A673 (cell line): ENCODE measurements around the gene UBASH3A. TPM values are rescaled to one million over a fixed set of nuclear protein-coding genes. Genes with fewer than 3 reads are reported as not detected.

Source experiments
- BruUV-seq: library from RNA; stranded (reverse); fragments of 400-500 nt; replicated peaks from 2 replicates; lab custom pipeline; 2021; lab: Mats Ljungman, UMichigan
- CTCF ChIA-PET: fragments of 300-600 bp; sonication (Branson Sonifier 250); formaldehyde crosslinking; loops from one replicate; lab custom pipeline; 2022; ENCODE audit warnings: antibody characterized with exemption; lab: Charles Lee
- POLR2A ChIA-PET: fragments of 300-600 bp; sonication (Branson Sonifier 250); formaldehyde crosslinking; loops from one replicate; lab custom pipeline; 2022; ENCODE audit warnings: antibody characterized with exemption; ENCODE audit not compliant: low non-redundant PET; lab: Charles Lee
- DNase-seq: peaks from one replicate; pipeline ENCODE4 v3.0.0-alpha.2; 2015; ENCODE audit warnings: low spot score
- H3K27ac ChIP-seq: fragments of 200-600 bp; sonication (generic); 2 replicates; pipeline ENCODE4 v1.5.1; 2016; ENCODE audit warnings: mixed run types, low read depth, mild to moderate bottlenecking, mixed read lengths, antibody characterized with exemption, low read length; ENCODE audit not compliant: poor library complexity, severe bottlenecking
- H3K27me3 ChIP-seq: fragments of 200-600 bp; sonication (generic); replicated peaks from 2 replicates; pipeline ENCODE4 v1.6.1; 2017; ENCODE audit warnings: mixed run types, low read depth, mild to moderate bottlenecking, mixed read lengths, antibody characterized with exemption, low read length; ENCODE audit not compliant: insufficient read depth, poor library complexity
- H3K36me3 ChIP-seq: fragments of 200-600 bp; sonication (generic); 2 replicates; pipeline ENCODE4 v1.6.1; 2016; ENCODE audit warnings: mixed run types, mild to moderate bottlenecking, mixed read lengths, antibody characterized with exemption, low read length; ENCODE audit not compliant: insufficient read depth, poor library complexity, severe bottlenecking
- H3K4me1 ChIP-seq: fragments of 200-600 bp; sonication (generic); 2 replicates; pipeline ENCODE4 v1.6.1; 2017; ENCODE audit warnings: mixed run types, mild to moderate bottlenecking, mixed read lengths, antibody characterized with exemption, low read length; ENCODE audit not compliant: insufficient read depth, poor library complexity, severe bottlenecking
- H3K4me3 ChIP-seq: fragments of 200-600 bp; sonication (generic); 2 replicates; pipeline ENCODE4 v1.5.1; 2016; ENCODE audit warnings: low read depth, mixed run types, mild to moderate bottlenecking, mixed read lengths, low read length; ENCODE audit not compliant: poor library complexity, severe bottlenecking
- H3K9me3 ChIP-seq: fragments of 200-600 bp; sonication (generic); 2 replicates; pipeline ENCODE4 v1.6.1; 2016; ENCODE audit warnings: mixed run types, low read depth, mild to moderate bottlenecking, mixed read lengths, antibody characterized with exemption, low read length; ENCODE audit not compliant: poor library complexity, severe bottlenecking
- EZH2 ChIP-seq: fragments of 200-600 bp; sonication (generic); IDR thresholded peaks from 2 replicates; pipeline ENCODE4 v1.6.1; 2017; ENCODE audit warnings: borderline replicate concordance, low read depth, mild to moderate bottlenecking, mixed read lengths, antibody characterized with exemption, low read length; ENCODE audit not compliant: poor library complexity, severe bottlenecking
- intact Hi-C: fragments of 100-400 bp; cut with micrococcal nuclease; formaldehyde crosslinking; loops from one replicate; pipeline ENCODE4 v1.10.0; 2022; ENCODE audit not compliant: unreplicated experiment
- total RNA-seq: library from RNA; stranded (reverse); gene quantifications from 2 replicates; pipeline ENCODE4 v1.2.3, GENCODE V29; 2021
- TF ChIP-seq, protein P1 (sequence below): fragments of 300-800, 200-600 bp; sonication (generic); conservative IDR thresholded peaks from 2 replicates; pipeline ENCODE4 v1.5.1; 2017; ENCODE audit warnings: low read depth, mild to moderate bottlenecking, antibody characterized with exemption, low read length, moderate library complexity, mixed read lengths

Gene UBASH3A
- total RNA-seq, 1 experiment from 2014 or later: not detected

GRCh38 chr21:42495027-42495426 lies 91.3 kb downstream of the UBASH3A start:
- Histone ChIP-seq H3K4me3 (no peak overlapping the region), H3K27ac (no peak overlapping the region), H3K4me1 (peaks cover 8% of the 10 kb centered on the region), H3K36me3 (no peaks in the 10 kb centered on the region), H3K9me3 (no peaks in the 10 kb centered on the region), H3K27me3 (no peaks in the 10 kb centered on the region)
- ChIA-PET CTCF (no interaction called here), POLR2A (no interaction called here)
- no peak for DNase-seq
- intact Hi-C loops: no loop called here
- no peak for TF ChIP-seq EZH2
- TF ChIP-seq, protein P1, sequence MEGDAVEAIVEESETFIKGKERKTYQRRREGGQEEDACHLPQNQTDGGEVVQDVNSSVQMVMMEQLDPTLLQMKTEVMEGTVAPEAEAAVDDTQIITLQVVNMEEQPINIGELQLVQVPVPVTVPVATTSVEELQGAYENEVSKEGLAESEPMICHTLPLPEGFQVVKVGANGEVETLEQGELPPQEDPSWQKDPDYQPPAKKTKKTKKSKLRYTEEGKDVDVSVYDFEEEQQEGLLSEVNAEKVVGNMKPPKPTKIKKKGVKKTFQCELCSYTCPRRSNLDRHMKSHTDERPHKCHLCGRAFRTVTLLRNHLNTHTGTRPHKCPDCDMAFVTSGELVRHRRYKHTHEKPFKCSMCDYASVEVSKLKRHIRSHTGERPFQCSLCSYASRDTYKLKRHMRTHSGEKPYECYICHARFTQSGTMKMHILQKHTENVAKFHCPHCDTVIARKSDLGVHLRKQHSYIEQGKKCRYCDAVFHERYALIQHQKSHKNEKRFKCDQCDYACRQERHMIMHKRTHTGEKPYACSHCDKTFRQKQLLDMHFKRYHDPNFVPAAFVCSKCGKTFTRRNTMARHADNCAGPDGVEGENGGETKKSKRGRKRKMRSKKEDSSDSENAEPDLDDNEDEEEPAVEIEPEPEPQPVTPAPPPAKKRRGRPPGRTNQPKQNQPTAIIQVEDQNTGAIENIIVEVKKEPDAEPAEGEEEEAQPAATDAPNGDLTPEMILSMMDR: no peak
- no TSS peak for BruUV-seq

DNA sequence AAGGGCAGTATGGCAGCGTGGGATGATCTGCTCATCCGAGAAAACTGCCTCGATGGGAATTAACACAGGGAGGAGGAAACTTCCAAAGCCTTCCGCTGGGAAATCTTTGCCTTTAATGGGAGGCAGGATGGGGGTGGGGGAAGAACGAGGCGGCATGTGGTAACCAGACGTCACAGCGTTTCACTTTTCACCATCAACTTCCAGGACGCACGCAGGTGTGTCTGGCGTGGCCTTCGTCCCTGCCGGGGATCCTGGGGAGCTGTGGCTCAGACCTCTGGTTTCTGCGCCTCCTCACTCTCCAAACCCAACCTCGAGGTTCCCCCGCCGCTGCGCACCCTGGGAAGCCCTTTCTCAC lies 92.0 kb downstream of the UBASH3A start:
- intact Hi-C loops: no loop called here
- ChIA-PET POLR2A (no interaction called here), CTCF (no interaction called here)
- Histone ChIP-seq H3K4me3 (peak overlapping the region; percentile 62), H3K27ac (no peak overlapping the region), H3K4me1 (peaks cover 8% of the 10 kb centered on the region), H3K27me3 (no peaks in the 10 kb centered on the region), H3K9me3 (no peaks in the 10 kb centered on the region), H3K36me3 (no peaks in the 10 kb centered on the region)
- peak; percentile 5 for DNase-seq
- no TSS peak for BruUV-seq
- no peak for TF ChIP-seq EZH2

- no peaks in the 10 kb centered on the region for H3K36me3 ChIP-seq
- H3K4me1 ChIP-seq: peaks cover 8% of the 10 kb centered on the region
- DNase-seq: peak; percentile 99
- H3K9me3 ChIP-seq: no peaks in the 10 kb centered on the region
- BruUV-seq: no TSS peak
- TF ChIP-seq EZH2: no peak
- TF ChIP-seq, protein P1: peak; percentile 22; the same call in 1 of the 2 replicates
- CTCF ChIA-PET: no interaction called here
- H3K4me3 ChIP-seq: peak within 1 kb of the TSS; percentile 62
- POLR2A ChIA-PET: no interaction called here
- intact Hi-C loops: no loop called here
- no peaks in the 10 kb centered on the region for H3K27me3 ChIP-seq
- peak within 1 kb of the TSS; percentile 75 for H3K27ac ChIP-seq
Observed at GRCh38 chr21:42496120-42496838, 92.6 kb downstream of the UBASH3A start, which contains the start of gene RSPH1. Gene RSPH1, minus strand, starts transcription at chr21:42496224. Its CDS starts 38 bp downstream, at chr21:42496186.
